Thymus (tissue), 11 donors: ENCODE measurements around the gene OXGR1. TPM values are rescaled to one million over a fixed set of nuclear protein-coding genes. Genes with fewer than 3 reads are reported as not detected.

ENCODE experiments used
- DNase-seq, 9 donors: peaks; one replicate each; pipeline ENCODE4 v3.0.0-alpha.2; 2013; ENCODE audit warnings: low spot score in 9 of 9, low read depth in 6 of 9, missing footprints in 1 of 9
- H3K27ac ChIP-seq, 2 donors: one replicate each; pipeline ENCODE4 v1.5.1; 2013; ENCODE audit warnings: control low read depth in 1 of 2, low read depth in 1 of 2, low read length in 1 of 2, mild to moderate bottlenecking in 1 of 2, moderate library complexity in 1 of 2
- H3K27me3 ChIP-seq, 2 donors: one replicate each; pipeline ENCODE4 v1.5.1; 2013; ENCODE audit warnings: low read length in 1 of 2; ENCODE audit not compliant: control insufficient read depth in 2 of 2, insufficient read depth in 1 of 2
- H3K36me3 ChIP-seq, 2 donors: one replicate each; pipeline ENCODE4 v1.5.1; 2013; ENCODE audit warnings: low read length in 1 of 2, mild to moderate bottlenecking in 1 of 2, moderate library complexity in 1 of 2; ENCODE audit not compliant: control insufficient read depth in 2 of 2, insufficient read depth in 2 of 2
- H3K4me1 ChIP-seq, 2 donors: one replicate each; pipeline ENCODE4 v1.5.1; 2013; ENCODE audit warnings: low read length in 2 of 2; ENCODE audit not compliant: control insufficient read depth in 2 of 2, insufficient read depth in 2 of 2
- H3K4me3 ChIP-seq, 2 donors: one replicate each; pipeline ENCODE4 v1.5.1; 2013; ENCODE audit warnings: low read length in 2 of 2, control low read depth in 1 of 2, mild to moderate bottlenecking in 1 of 2
- H3K9me3 ChIP-seq, 2 donors: one replicate each; pipeline ENCODE4 v1.5.1; 2013; ENCODE audit warnings: low read length in 1 of 2, mild to moderate bottlenecking in 1 of 2; ENCODE audit not compliant: control insufficient read depth in 2 of 2, insufficient read depth in 1 of 2
- WGBS: extraction: QIAGEN DNeasy Blood & Tissue Kit; methylation state at CpG from one replicate; pipeline ENCODE4 v1.1.7; 2013; 5-methylcytosine and 5-hydroxymethylcytosine counted together
- polyA plus RNA-seq: library from polyadenylated mRNA; stranded (reverse); fragments of 200-250 nt; gene quantifications from one replicate; pipeline ENCODE4 v1.2.3, GENCODE V29; 2013
- total RNA-seq: library from RNA; stranded (reverse); fragments of 120-200 nt; gene quantifications from one replicate; pipeline ENCODE4 v1.2.4, GENCODE V29; 2013
- donor health status: healthy.

The OXGR1 gene
- total and polyA plus RNA-seq, 2 donors = 0.23 to 0.47 TPM

- H3K4me3 ChIP-seq = no peak overlapping the region
- no peaks in the 10 kb centered on the region for H3K9me3 ChIP-seq
- WGBS = 89% methylated on average over 5 of the region's 5 CpGs
- H3K36me3 ChIP-seq = no peaks in the 10 kb centered on the region
- H3K27ac ChIP-seq = no peak overlapping the region
- no peaks in the 10 kb centered on the region for H3K4me1 ChIP-seq
- no peak for DNase-seq
- no peaks in the 10 kb centered on the region for H3K27me3 ChIP-seq
Measured at GRCh38 chr13:97011446-97012131, 17.3 kb upstream of the OXGR1 start.

- Histone ChIP-seq H3K27ac (no peak overlapping the region), H3K4me3 (no peak overlapping the region), H3K27me3 (no peaks in the 10 kb centered on the region), H3K4me1 (no peaks in the 10 kb centered on the region), H3K36me3 (no peaks in the 10 kb centered on the region), H3K9me3 (no peaks in the 10 kb centered on the region)
- WGBS = 83% methylated on average over 4 of the region's 4 CpGs
- DNase-seq = no peak
Measured at GRCh38 chr13:97008643-97009042, 14.4 kb upstream of the OXGR1 start.

GRCh38 chr13:97005625-97006262, 11.5 kb upstream of the OXGR1 start:
- DNase-seq = no peak
- Histone ChIP-seq H3K27ac (no peak overlapping the region), H3K4me3 (no peak overlapping the region), H3K4me1 (no peaks in the 10 kb centered on the region), H3K36me3 (no peaks in the 10 kb centered on the region), H3K27me3 (peaks cover 0 to 2% of the 10 kb centered on the region in 2 donors), H3K9me3 (no peaks in the 10 kb centered on the region)
- 77% methylated on average over 1 of the region's 1 CpG for WGBS

- Histone ChIP-seq H3K27me3 (peaks cover 0 to 2% of the 10 kb centered on the region in 2 donors), H3K4me1 (no peaks in the 10 kb centered on the region), H3K9me3 (no peaks in the 10 kb centered on the region), H3K36me3 (no peaks in the 10 kb centered on the region), H3K4me3 (no peak overlapping the region), H3K27ac (no peak overlapping the region)
- DNase-seq = no peak
- 83% methylated on average over 2 of the region's 2 CpGs for WGBS
Measured at GRCh38 chr13:97004886-97005285, 10.6 kb upstream of the OXGR1 start.

- no peak for DNase-seq
- peaks cover 0 to 2% of the 10 kb centered on the region in 2 donors for H3K27me3 ChIP-seq
- 94% methylated on average over 9 of the region's 9 CpGs for WGBS
- no peak overlapping the region for H3K27ac ChIP-seq
- no peaks in the 10 kb centered on the region for H3K4me1 ChIP-seq
- no peak overlapping the region for H3K4me3 ChIP-seq
- H3K36me3 ChIP-seq = no peaks in the 10 kb centered on the region
- H3K9me3 ChIP-seq = no peaks in the 10 kb centered on the region
Measured at GRCh38 chr13:97004096-97004876, 10.0 kb upstream of the OXGR1 start.

GRCh38 chr13:97003071-97003470, 8.8 kb upstream of the OXGR1 start:
- Histone ChIP-seq H3K4me3 (no peak overlapping the region), H3K27me3 (peaks cover 0 to 2% of the 10 kb centered on the region in 2 donors), H3K36me3 (no peaks in the 10 kb centered on the region), H3K27ac (no peak overlapping the region), H3K9me3 (no peaks in the 10 kb centered on the region), H3K4me1 (no peaks in the 10 kb centered on the region)
- WGBS = 44% methylated on average over 2 of the region's 2 CpGs
- no peak for DNase-seq

- WGBS = 87% methylated on average over 2 of the region's 2 CpGs
Measured at GRCh38 chr13:97002581-97002980, 8.3 kb upstream of the OXGR1 start.

GRCh38 chr13:97001636-97002035, 7.4 kb upstream of the OXGR1 start:
- no peak overlapping the region for H3K27ac ChIP-seq
- H3K36me3 ChIP-seq = no peaks in the 10 kb centered on the region
- DNase-seq = no peak
- H3K4me3 ChIP-seq = no peak overlapping the region
- no peaks in the 10 kb centered on the region for H3K4me1 ChIP-seq
- no peaks in the 10 kb centered on the region for H3K9me3 ChIP-seq
- H3K27me3 ChIP-seq = peaks cover 0 to 2% of the 10 kb centered on the region in 2 donors
- WGBS = 30% methylated on average over 6 of the region's 6 CpGs

More at GRCh38 chr13:97002581-97002980, 8.3 kb upstream of the OXGR1 start:
- no peak for DNase-seq
- H3K9me3 ChIP-seq = no peaks in the 10 kb centered on the region
- H3K36me3 ChIP-seq = no peaks in the 10 kb centered on the region
- no peak overlapping the region for H3K4me3 ChIP-seq
- peaks cover 0 to 2% of the 10 kb centered on the region in 2 donors for H3K27me3 ChIP-seq
- no peak overlapping the region for H3K27ac ChIP-seq
- H3K4me1 ChIP-seq = no peaks in the 10 kb centered on the region
